Neural progenitor cell (in vitro differentiated cells): ENCODE data around the gene ARHGAP15.

Experiments
- CTCF ChIP-seq: fragments of 200-600 bp; sonication (generic); IDR thresholded peaks from 2 replicates; pipeline ENCODE4 v1.5.1; 2017; ENCODE audit warnings: antibody characterized with exemption, mild to moderate bottlenecking
- EZH2phosphoT487 ChIP-seq: fragments of 200-600 bp; sonication (generic); IDR thresholded peaks from 2 replicates; pipeline ENCODE4 v1.6.1; 2017; ENCODE audit warnings: antibody characterized with exemption

GRCh38 chr2:143697744-143698143, 568.5 kb downstream of the ARHGAP15 start:
- TF ChIP-seq EZH2phosphoT487, result no peak
- TF ChIP-seq CTCF, result no peak
